WTC11 (cell line): Measurements from ENCODE around the gene MYLK. TPM values are rescaled to one million over a fixed set of nuclear protein-coding genes. Genes with fewer than 3 reads are reported as not detected.
A peak's percentile ranks its signal among the peaks of the same experiment; 100 is the strongest.

Source experiments
- ATAC-seq: fragments of 200-7000 bp; cut with Tn5 transposase; 2 replicates; pipeline ENCODE4 v1.10.0; 2021; ENCODE audit warnings: mild to moderate bottlenecking, moderate library complexity
- CTCF ChIA-PET: fragments of 300-600 bp; sonication (Branson Sonifier 250); formaldehyde crosslinking; loops from one replicate; lab custom pipeline; 2021; ENCODE audit warnings: antibody characterized with exemption; lab: Charles Lee
- POLR2A ChIA-PET: fragments of 350-600 bp; sonication (Branson Sonifier 250); formaldehyde crosslinking; loops from one replicate; lab custom pipeline; 2021; ENCODE audit warnings: antibody characterized with exemption; lab: Charles Lee
- DNase-seq: peaks from one replicate; pipeline ENCODE4 v3.0.0; 2021; ENCODE audit warnings: low spot score
- H3K27ac Mint-ChIP-seq: 2 replicates; pipeline ENCODE4 v1.8.0; 2021; ENCODE audit warnings: mixed read lengths
- H3K27me3 Mint-ChIP-seq: 2 replicates; pipeline ENCODE4 v1.8.0; 2021; ENCODE audit warnings: low read depth, mild to moderate bottlenecking, moderate library complexity, mixed read lengths
- H3K36me3 Mint-ChIP-seq: 2 replicates; pipeline ENCODE4 v1.8.0; 2021; ENCODE audit warnings: mixed read lengths
- H3K4me1 Mint-ChIP-seq: 2 replicates; pipeline ENCODE4 v1.8.0; 2022; ENCODE audit warnings: mixed read lengths
- H3K4me3 Mint-ChIP-seq: 2 replicates; pipeline ENCODE4 v1.8.0; 2021; ENCODE audit warnings: mild to moderate bottlenecking, moderate library complexity, mixed read lengths
- H3K9me3 Mint-ChIP-seq: 2 replicates; pipeline ENCODE4 v1.8.0; 2021; ENCODE audit warnings: mixed read lengths
- CREM ChIP-seq: sonication (generic); formaldehyde crosslinking; IDR thresholded peaks from 2 replicates; pipeline ENCODE4 v1.8.1; 2022; ENCODE audit warnings: mild to moderate bottlenecking, missing genetic modification reagents, moderate library complexity
- ELF4 ChIP-seq: sonication (generic); formaldehyde crosslinking; IDR thresholded peaks from 2 replicates; pipeline ENCODE4 v1.8.1; 2022; ENCODE audit warnings: low read depth, mild to moderate bottlenecking, moderate library complexity, missing genetic modification reagents
- ETV6 ChIP-seq: sonication (generic); formaldehyde crosslinking; IDR thresholded peaks from 2 replicates; pipeline ENCODE4 v1.8.1; 2022; ENCODE audit warnings: mild to moderate bottlenecking, missing genetic modification reagents
- GTF2I ChIP-seq: fragments of 250-450 bp; sonication (Bioruptor Pico); conservative IDR thresholded peaks from 2 replicates; pipeline ENCODE4 v1.4.0; 2021; ENCODE audit warnings: mild to moderate bottlenecking
- HMGA2 ChIP-seq: fragments of 250-450 bp; sonication (Bioruptor Pico); IDR thresholded peaks from 2 replicates; pipeline ENCODE4 v1.4.0; 2021; ENCODE audit warnings: mild to moderate bottlenecking, moderate library complexity
- IRF2 ChIP-seq: sonication (generic); formaldehyde crosslinking; IDR thresholded peaks from 2 replicates; pipeline ENCODE4 v1.8.0; 2022; ENCODE audit warnings: low read depth, missing genetic modification reagents, borderline replicate concordance
- JUN ChIP-seq: sonication (generic); formaldehyde crosslinking; IDR thresholded peaks from 2 replicates; pipeline ENCODE4 v1.8.0; 2023; ENCODE audit warnings: mild to moderate bottlenecking, missing genetic modification reagents
- KAT7 ChIP-seq: sonication (generic); formaldehyde crosslinking; IDR thresholded peaks from 2 replicates; pipeline ENCODE4 v1.8.1; 2023; ENCODE audit warnings: missing genetic modification reagents, mild to moderate bottlenecking, borderline replicate concordance
- MXD4 ChIP-seq: fragments of 250-450 bp; sonication (Bioruptor Pico); IDR thresholded peaks from 2 replicates; pipeline ENCODE4 v1.8.0; 2021; ENCODE audit warnings: mild to moderate bottlenecking, moderate library complexity, borderline replicate concordance
- MYBL2 ChIP-seq: sonication (generic); formaldehyde crosslinking; IDR thresholded peaks from 2 replicates; pipeline ENCODE4 v1.8.1; 2023; ENCODE audit warnings: mild to moderate bottlenecking, moderate library complexity, missing genetic modification reagents
- NFE2L1 ChIP-seq: sonication (generic); formaldehyde crosslinking; IDR thresholded peaks from 2 replicates; pipeline ENCODE4 v1.8.1; 2023; ENCODE audit warnings: missing genetic modification reagents
- NFYB ChIP-seq: sonication (generic); formaldehyde crosslinking; conservative IDR thresholded peaks from 2 replicates; pipeline ENCODE4 v1.8.0; 2022; ENCODE audit warnings: low read depth, missing genetic modification reagents
- NR3C1 ChIP-seq: sonication (generic); formaldehyde crosslinking; conservative IDR thresholded peaks from 2 replicates; pipeline ENCODE4 v1.8.1; 2023; ENCODE audit warnings: low read depth, mild to moderate bottlenecking, missing genetic modification reagents
- SMAD4 ChIP-seq: sonication (generic); formaldehyde crosslinking; IDR thresholded peaks from 2 replicates; pipeline ENCODE4 v1.8.0; 2022; ENCODE audit warnings: mild to moderate bottlenecking, missing genetic modification reagents
- ZNF138 ChIP-seq: sonication (generic); formaldehyde crosslinking; conservative IDR thresholded peaks from 2 replicates; pipeline ENCODE4 v1.8.1; 2022; ENCODE audit warnings: mild to moderate bottlenecking, moderate library complexity, missing genetic modification reagents
- ZNF232 ChIP-seq: sonication (generic); formaldehyde crosslinking; IDR thresholded peaks from 2 replicates; pipeline ENCODE4 v1.8.0; 2022; ENCODE audit warnings: mild to moderate bottlenecking, missing genetic modification reagents
- ZNF263 ChIP-seq: sonication (generic); formaldehyde crosslinking; IDR thresholded peaks from 2 replicates; pipeline ENCODE4 v1.8.1; 2022; ENCODE audit warnings: low read depth, mild to moderate bottlenecking, moderate library complexity, missing genetic modification reagents
- ZNF317 ChIP-seq: sonication (generic); formaldehyde crosslinking; IDR thresholded peaks from 2 replicates; pipeline ENCODE4 v1.8.1; 2023; ENCODE audit warnings: low read depth, mild to moderate bottlenecking, moderate library complexity, missing genetic modification reagents, borderline replicate concordance
- total RNA-seq: library from RNA; stranded (reverse); gene quantifications from 3 replicates; pipeline ENCODE4 v1.2.3, GENCODE V29; 2021
- TF ChIP-seq, protein P1 (sequence below): sonication (generic); formaldehyde crosslinking; IDR thresholded peaks from 2 replicates; pipeline ENCODE4 v1.8.1; 2022; ENCODE audit warnings: low read depth, missing genetic modification reagents, borderline replicate concordance
- TF ChIP-seq, protein P2 (sequence below): fragments of 250-450 bp; sonication (Bioruptor Pico); IDR thresholded peaks from 2 replicates; pipeline ENCODE4 v1.9.0; 2021; ENCODE audit warnings: mild to moderate bottlenecking
- TF ChIP-seq, protein P3 (sequence below): sonication (generic); formaldehyde crosslinking; IDR thresholded peaks from 2 replicates; pipeline ENCODE4 v1.8.1; 2023; ENCODE audit warnings: mild to moderate bottlenecking, moderate library complexity, missing genetic modification reagents
- TF ChIP-seq, protein P4 (sequence below): sonication (generic); formaldehyde crosslinking; IDR thresholded peaks from 2 replicates; pipeline ENCODE4 v1.8.0; 2022; ENCODE audit warnings: mild to moderate bottlenecking, missing genetic modification reagents
- TF ChIP-seq, protein P5 (sequence below): sonication (generic); formaldehyde crosslinking; IDR thresholded peaks from 2 replicates; pipeline ENCODE4 v1.8.1; 2023; ENCODE audit warnings: mild to moderate bottlenecking, missing genetic modification reagents, moderate library complexity
- TF ChIP-seq, protein P6 (sequence below): fragments of 250-450 bp; sonication (Bioruptor Pico); conservative IDR thresholded peaks from 2 replicates; pipeline ENCODE4 v1.9.0; 2021; ENCODE audit warnings: mild to moderate bottlenecking

The MYLK gene
- total RNA-seq, 1 experiment from 2014 or later = 10.4 TPM

DNA sequence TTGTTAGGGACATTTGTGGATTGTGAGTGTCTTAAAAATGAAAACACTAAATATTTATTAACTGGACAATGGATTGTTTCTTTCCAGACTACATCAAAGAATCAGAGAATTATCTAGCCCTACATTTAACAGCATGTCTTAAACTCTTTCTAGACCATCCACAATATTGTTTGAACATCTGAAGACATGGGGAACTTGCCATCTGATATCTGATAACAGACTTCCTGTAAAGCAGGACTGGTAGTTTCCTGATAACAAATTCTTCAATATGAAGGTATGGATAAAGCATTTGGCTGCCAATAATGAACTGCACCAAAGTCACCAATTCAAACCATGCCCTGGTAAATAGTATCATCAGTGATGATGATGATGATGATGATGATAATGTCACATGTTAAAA, 273.1 kb downstream of the MYLK start:
- Mint-ChIP-seq H3K4me3 (no peak overlapping the region), H3K4me1 (peaks cover under 1% of the 10 kb centered on the region), H3K9me3 (no peaks in the 10 kb centered on the region), H3K27ac (no peak overlapping the region), H3K27me3 (no peaks in the 10 kb centered on the region), H3K36me3 (0 out of 2 replicates have a peak, but pooled peaks cover 3% of the 10 kb centered on the region)
- DNase-seq = no peak
- ChIA-PET POLR2A (no interaction called here), CTCF (no interaction called here)
- ATAC-seq = no peak
- no peak for TF ChIP-seq SMAD4 (CRISPR knock-in tag)
- TF ChIP-seq, protein P1, sequence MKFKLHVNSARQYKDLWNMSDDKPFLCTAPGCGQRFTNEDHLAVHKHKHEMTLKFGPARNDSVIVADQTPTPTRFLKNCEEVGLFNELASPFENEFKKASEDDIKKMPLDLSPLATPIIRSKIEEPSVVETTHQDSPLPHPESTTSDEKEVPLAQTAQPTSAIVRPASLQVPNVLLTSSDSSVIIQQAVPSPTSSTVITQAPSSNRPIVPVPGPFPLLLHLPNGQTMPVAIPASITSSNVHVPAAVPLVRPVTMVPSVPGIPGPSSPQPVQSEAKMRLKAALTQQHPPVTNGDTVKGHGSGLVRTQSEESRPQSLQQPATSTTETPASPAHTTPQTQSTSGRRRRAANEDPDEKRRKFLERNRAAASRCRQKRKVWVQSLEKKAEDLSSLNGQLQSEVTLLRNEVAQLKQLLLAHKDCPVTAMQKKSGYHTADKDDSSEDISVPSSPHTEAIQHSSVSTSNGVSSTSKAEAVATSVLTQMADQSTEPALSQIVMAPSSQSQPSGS (CRISPR knock-in tag) = no peak
- TF ChIP-seq, protein P2, sequence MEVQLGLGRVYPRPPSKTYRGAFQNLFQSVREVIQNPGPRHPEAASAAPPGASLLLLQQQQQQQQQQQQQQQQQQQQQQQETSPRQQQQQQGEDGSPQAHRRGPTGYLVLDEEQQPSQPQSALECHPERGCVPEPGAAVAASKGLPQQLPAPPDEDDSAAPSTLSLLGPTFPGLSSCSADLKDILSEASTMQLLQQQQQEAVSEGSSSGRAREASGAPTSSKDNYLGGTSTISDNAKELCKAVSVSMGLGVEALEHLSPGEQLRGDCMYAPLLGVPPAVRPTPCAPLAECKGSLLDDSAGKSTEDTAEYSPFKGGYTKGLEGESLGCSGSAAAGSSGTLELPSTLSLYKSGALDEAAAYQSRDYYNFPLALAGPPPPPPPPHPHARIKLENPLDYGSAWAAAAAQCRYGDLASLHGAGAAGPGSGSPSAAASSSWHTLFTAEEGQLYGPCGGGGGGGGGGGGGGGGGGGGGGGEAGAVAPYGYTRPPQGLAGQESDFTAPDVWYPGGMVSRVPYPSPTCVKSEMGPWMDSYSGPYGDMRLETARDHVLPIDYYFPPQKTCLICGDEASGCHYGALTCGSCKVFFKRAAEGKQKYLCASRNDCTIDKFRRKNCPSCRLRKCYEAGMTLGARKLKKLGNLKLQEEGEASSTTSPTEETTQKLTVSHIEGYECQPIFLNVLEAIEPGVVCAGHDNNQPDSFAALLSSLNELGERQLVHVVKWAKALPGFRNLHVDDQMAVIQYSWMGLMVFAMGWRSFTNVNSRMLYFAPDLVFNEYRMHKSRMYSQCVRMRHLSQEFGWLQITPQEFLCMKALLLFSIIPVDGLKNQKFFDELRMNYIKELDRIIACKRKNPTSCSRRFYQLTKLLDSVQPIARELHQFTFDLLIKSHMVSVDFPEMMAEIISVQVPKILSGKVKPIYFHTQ (CRISPR knock-in tag) = no peak
- TF ChIP-seq, protein P3, sequence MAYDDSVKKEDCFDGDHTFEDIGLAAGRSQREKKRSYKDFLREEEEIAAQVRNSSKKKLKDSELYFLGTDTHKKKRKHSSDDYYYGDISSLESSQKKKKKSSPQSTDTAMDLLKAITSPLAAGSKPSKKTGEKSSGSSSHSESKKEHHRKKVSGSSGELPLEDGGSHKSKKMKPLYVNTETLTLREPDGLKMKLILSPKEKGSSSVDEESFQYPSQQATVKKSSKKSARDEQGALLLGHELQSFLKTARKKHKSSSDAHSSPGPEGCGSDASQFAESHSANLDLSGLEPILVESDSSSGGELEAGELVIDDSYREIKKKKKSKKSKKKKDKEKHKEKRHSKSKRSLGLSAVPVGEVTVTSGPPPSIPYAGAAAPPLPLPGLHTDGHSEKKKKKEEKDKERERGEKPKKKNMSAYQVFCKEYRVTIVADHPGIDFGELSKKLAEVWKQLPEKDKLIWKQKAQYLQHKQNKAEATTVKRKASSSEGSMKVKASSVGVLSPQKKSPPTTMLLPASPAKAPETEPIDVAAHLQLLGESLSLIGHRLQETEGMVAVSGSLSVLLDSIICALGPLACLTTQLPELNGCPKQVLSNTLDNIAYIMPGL = no peak
- no peak for TF ChIP-seq ZNF317 (CRISPR knock-in tag)
- TF ChIP-seq, protein P4, sequence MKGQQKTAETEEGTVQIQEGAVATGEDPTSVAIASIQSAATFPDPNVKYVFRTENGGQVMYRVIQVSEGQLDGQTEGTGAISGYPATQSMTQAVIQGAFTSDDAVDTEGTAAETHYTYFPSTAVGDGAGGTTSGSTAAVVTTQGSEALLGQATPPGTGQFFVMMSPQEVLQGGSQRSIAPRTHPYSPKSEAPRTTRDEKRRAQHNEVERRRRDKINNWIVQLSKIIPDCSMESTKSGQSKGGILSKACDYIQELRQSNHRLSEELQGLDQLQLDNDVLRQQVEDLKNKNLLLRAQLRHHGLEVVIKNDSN (CRISPR knock-in tag) = no peak
- no peak for TF ChIP-seq ZNF232 (CRISPR knock-in tag)
- TF ChIP-seq MXD4 = no peak
- TF ChIP-seq, protein P5, sequence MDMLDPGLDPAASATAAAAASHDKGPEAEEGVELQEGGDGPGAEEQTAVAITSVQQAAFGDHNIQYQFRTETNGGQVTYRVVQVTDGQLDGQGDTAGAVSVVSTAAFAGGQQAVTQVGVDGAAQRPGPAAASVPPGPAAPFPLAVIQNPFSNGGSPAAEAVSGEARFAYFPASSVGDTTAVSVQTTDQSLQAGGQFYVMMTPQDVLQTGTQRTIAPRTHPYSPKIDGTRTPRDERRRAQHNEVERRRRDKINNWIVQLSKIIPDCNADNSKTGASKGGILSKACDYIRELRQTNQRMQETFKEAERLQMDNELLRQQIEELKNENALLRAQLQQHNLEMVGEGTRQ (CRISPR knock-in tag) = no peak
- TF ChIP-seq NFE2L1 (CRISPR knock-in tag) = no peak
- no peak for TF ChIP-seq NR3C1 (CRISPR knock-in tag)
- no peak for TF ChIP-seq ZNF138 (CRISPR knock-in tag)
- no peak for TF ChIP-seq ELF4 (CRISPR knock-in tag)
- no peak for TF ChIP-seq JUN (CRISPR knock-in tag)
- TF ChIP-seq KAT7 = no peak

DNA sequence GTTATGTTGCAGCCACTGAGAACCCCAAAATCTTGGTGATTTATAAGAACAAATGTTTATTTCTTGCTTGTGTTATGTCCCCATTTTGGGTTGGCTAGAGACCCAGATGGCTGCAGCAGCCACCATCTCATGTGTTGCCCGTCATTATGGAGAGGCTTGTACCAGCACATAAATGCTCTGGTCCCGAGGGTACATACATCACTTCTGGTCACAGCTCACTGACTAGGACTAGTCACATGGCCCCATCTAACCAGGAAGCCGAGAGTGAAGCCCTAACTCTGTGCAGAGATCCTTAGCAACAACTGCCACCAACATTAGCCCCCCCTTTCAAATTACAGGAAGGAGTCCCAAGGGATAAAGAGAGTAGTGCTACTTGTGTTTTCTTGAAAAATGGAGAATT, 273.8 kb downstream of the MYLK start:
- H3K4me3 Mint-ChIP-seq = no peak overlapping the region
- H3K27ac Mint-ChIP-seq = peak overlapping the region; percentile 45; the same call in 1 of the 2 replicates
- peaks cover 4% of the 10 kb centered on the region for H3K4me1 Mint-ChIP-seq
- H3K27me3 Mint-ChIP-seq = no peaks in the 10 kb centered on the region
- no peaks in the 10 kb centered on the region for H3K9me3 Mint-ChIP-seq
- no peak for DNase-seq
- CTCF ChIA-PET = no interaction called here
- POLR2A ChIA-PET = no interaction called here
- H3K36me3 Mint-ChIP-seq = 0 out of 2 replicates have a peak, but pooled peaks cover 3% of the 10 kb centered on the region
- no peak for ATAC-seq
- no peak for TF ChIP-seq GTF2I (CRISPR knock-in tag)
- TF ChIP-seq HMGA2 = no peak
- no peak for TF ChIP-seq MYBL2 (CRISPR knock-in tag)
- TF ChIP-seq, protein P5 (CRISPR knock-in tag) = no peak
- no peak for TF ChIP-seq CREM (CRISPR knock-in tag)
- TF ChIP-seq, protein P3 = no peak
- TF ChIP-seq ZNF263 (CRISPR knock-in tag) = no peak
- TF ChIP-seq ZNF317 (CRISPR knock-in tag) = no peak
- TF ChIP-seq, protein P6, sequence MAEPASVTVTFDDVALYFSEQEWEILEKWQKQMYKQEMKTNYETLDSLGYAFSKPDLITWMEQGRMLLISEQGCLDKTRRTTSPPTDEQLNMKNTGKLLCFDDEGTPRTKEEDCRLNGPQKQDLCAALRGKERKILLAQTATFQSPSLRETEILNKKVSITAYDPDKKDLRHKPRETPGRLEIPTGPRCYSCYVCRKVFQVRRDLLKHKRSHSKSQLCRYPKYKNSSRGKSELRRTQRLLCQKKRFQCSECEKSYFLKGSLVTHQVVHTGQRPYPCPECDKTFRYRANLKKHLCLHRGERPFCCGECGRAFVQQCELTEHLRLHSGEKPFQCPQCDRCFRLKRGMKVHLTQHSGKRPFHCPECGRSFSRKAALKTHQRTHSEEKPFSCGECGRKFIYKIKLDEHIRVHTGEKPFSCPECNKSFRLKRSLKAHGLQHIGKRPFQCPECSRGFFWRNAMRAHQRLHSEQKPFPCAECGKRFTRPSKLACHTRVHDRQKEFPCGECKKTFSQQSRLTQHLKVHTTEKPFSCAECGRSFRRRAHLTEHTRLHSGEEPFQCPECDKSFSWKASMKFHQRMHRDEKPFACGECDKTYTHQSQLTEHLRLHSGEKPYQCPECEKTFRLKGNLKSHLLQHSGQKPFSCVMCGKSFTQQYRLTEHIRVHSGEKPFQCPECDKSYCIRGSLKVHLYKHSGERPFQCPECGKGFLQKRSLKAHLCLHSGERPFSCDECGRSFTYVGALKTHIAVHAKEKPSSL (CRISPR knock-in tag) = no peak
- no peak for TF ChIP-seq NFYB
- TF ChIP-seq IRF2 (CRISPR knock-in tag) = no peak
- TF ChIP-seq ETV6 (CRISPR knock-in tag) = no peak
